ENCODE results near the gene DPYD.

The DPYD gene

GRCh38 chr1:97551113-97551512 lies 369.7 kb downstream of the DPYD start:
- no peak overlapping the region for H3K4me3 ChIP-seq (replicated peaks; ENCODE audit: low read depth, low read length)
- TF ChIP-seq CTCF (IDR thresholded peaks at IDR 0.05; ENCODE audit: low read depth, low read length, missing control alignments), result no peak
- DNase-seq (ENCODE audit: extremely low read depth, low read depth), result no peak

GRCh38 chr1:97545446-97545845 lies 375.4 kb downstream of the DPYD start:
- no peak overlapping the region for H3K4me3 ChIP-seq (replicated peaks; ENCODE audit: low read depth, low read length)
- no peak for TF ChIP-seq CTCF (IDR thresholded peaks at IDR 0.05; ENCODE audit: low read depth, low read length, missing control alignments)
- DNase-seq (ENCODE audit: extremely low read depth, low read depth), result no peak

- no peak for DNase-seq (ENCODE audit: extremely low read depth, low read depth)
- no peak for TF ChIP-seq CTCF (IDR thresholded peaks at IDR 0.05; ENCODE audit: low read depth, low read length, missing control alignments)
- no peak overlapping the region for H3K4me3 ChIP-seq (replicated peaks; ENCODE audit: low read depth, low read length)
Observed at GRCh38 chr1:97540346-97540888, 380.4 kb downstream of the DPYD start.

GRCh38 chr1:97538113-97538512 lies 382.7 kb downstream of the DPYD start:
- TF ChIP-seq CTCF (IDR thresholded peaks at IDR 0.05; ENCODE audit: low read depth, low read length, missing control alignments), result no peak
- no peak overlapping the region for H3K4me3 ChIP-seq (replicated peaks; ENCODE audit: low read depth, low read length)
- no peak for DNase-seq (ENCODE audit: extremely low read depth, low read depth)

- TF ChIP-seq CTCF (IDR thresholded peaks at IDR 0.05; ENCODE audit: low read depth, low read length, missing control alignments), result no peak
- DNase-seq (ENCODE audit: extremely low read depth, low read depth), result no peak
- no peak overlapping the region for H3K4me3 ChIP-seq (replicated peaks; ENCODE audit: low read depth, low read length)
Observed at GRCh38 chr1:97533358-97533757, 387.5 kb downstream of the DPYD start.

GRCh38 chr1:97529600-97529999 lies 391.2 kb downstream of the DPYD start:
- H3K4me3 ChIP-seq (replicated peaks; ENCODE audit: low read depth, low read length), result no peak overlapping the region
- DNase-seq (ENCODE audit: extremely low read depth, low read depth), result no peak
- no peak for TF ChIP-seq CTCF (IDR thresholded peaks at IDR 0.05; ENCODE audit: low read depth, low read length, missing control alignments)

- TF ChIP-seq CTCF (IDR thresholded peaks at IDR 0.05; ENCODE audit: low read depth, low read length, missing control alignments), result no peak
- DNase-seq (ENCODE audit: extremely low read depth, low read depth), result no peak
- H3K4me3 ChIP-seq (replicated peaks; ENCODE audit: low read depth, low read length), result no peak overlapping the region
Observed at GRCh38 chr1:97524211-97524610, 396.6 kb downstream of the DPYD start.

All from HFF-Myc (cell line).